ENCODE results near the gene RIMS3.
A peak's percentile ranks its signal among the peaks of the same experiment; 100 is the strongest.

RIMS3 gene

DNA sequence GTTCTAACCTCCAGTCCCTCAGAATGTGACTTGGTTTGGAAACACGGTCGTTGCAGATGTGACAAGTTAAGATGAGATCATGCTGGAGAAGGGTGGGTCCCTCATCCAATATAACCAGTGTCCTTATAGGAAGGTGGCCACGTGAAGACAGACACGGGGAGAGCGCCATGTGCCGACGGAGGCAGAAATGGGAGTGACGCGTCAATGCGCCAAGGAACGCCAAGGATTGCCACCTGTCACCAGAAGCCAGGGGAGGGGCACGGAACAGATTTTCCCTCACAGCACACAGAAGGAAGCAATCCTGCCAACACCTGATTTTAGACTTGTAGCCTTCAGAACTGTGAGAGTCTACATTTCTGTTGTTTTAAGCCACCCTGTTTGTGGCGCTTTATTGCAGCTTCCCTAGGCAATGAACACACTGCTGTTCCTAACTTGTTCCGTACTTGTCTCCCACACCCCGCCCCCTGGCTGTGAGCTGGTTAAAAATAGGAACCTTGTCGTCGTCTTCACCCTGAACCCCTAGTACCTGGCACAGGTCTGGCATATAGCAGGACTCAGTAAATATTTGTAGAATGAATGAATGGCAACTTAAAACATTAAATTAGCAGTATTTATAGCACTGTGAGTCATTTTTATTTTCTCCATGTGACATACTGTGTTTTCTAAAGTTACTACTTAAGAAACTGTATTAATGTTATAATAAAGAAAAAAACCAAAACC, 14.2 kb downstream of the RIMS3 start:
- no peaks in the 10 kb centered on the region for H4K20me1 ChIP-seq (ENCODE audit: insufficient read depth, low read length)
- no peaks in the 10 kb centered on the region for H3K4me1 ChIP-seq (ENCODE audit: low read length)
- no peaks in the 10 kb centered on the region for H3F3A ChIP-seq (ENCODE audit: insufficient read depth, low read length)
- H3K27me3 ChIP-seq (replicated peaks; ENCODE audit: insufficient read depth, low read length) = no peaks in the 10 kb centered on the region
- H3K9ac ChIP-seq (ENCODE audit: low read length) = no peak overlapping the region
- H3K9me3 ChIP-seq (replicated peaks; ENCODE audit: insufficient read depth, low read length) = no peaks in the 10 kb centered on the region
- no peak overlapping the region for H3K4me3 ChIP-seq (ENCODE audit: low read length)
- no peaks in the 10 kb centered on the region for H3K36me3 ChIP-seq (replicated peaks; ENCODE audit: insufficient read depth, low read length)
- no peak overlapping the region for H2AFZ ChIP-seq (ENCODE audit: low read length)
- no peak overlapping the region for H3K27ac ChIP-seq (ENCODE audit: low read length)
- H3K9me2 ChIP-seq (replicated peaks; ENCODE audit: insufficient read depth, low read length) = no peaks in the 10 kb centered on the region
- no peak overlapping the region for H3K4me2 ChIP-seq (ENCODE audit: low read depth, low read length)
- no peak for DNase-seq
- H3K79me2 ChIP-seq (ENCODE audit: low read length) = no peaks in the 10 kb centered on the region
- TF ChIP-seq EZH2phosphoT487 (IDR thresholded peaks at IDR 0.05; ENCODE audit: low read length) = no peak
- TF ChIP-seq EZH2 (optimal IDR thresholded peaks at IDR 0.05; ENCODE audit: low read depth, low read length) = no peak
- TF ChIP-seq, protein P1, sequence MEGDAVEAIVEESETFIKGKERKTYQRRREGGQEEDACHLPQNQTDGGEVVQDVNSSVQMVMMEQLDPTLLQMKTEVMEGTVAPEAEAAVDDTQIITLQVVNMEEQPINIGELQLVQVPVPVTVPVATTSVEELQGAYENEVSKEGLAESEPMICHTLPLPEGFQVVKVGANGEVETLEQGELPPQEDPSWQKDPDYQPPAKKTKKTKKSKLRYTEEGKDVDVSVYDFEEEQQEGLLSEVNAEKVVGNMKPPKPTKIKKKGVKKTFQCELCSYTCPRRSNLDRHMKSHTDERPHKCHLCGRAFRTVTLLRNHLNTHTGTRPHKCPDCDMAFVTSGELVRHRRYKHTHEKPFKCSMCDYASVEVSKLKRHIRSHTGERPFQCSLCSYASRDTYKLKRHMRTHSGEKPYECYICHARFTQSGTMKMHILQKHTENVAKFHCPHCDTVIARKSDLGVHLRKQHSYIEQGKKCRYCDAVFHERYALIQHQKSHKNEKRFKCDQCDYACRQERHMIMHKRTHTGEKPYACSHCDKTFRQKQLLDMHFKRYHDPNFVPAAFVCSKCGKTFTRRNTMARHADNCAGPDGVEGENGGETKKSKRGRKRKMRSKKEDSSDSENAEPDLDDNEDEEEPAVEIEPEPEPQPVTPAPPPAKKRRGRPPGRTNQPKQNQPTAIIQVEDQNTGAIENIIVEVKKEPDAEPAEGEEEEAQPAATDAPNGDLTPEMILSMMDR (IDR thresholded peaks at IDR 0.05; ENCODE audit: low read length) = no peak

DNA sequence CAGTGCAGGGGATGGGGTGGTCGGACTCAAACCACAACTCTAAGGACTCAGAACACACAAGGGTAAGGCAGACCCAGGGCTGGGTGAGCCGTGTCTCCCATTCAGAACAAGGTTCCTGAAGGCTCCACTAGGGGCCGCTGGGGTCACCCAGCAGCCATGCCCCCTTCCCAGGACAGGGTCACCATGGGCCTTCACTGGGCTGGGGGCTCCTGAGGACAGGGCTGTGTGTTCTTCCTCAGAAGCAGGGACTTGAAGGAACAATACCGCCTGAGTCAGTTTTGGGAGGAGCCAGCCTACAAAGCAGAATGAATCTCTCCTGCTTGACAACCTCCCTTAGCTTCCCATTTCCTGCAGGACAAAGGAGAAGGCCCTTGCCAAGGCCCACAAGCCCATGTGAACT, 15.4 kb downstream of the RIMS3 start:
- H3K4me1 ChIP-seq (ENCODE audit: low read length) = no peaks in the 10 kb centered on the region
- no peak overlapping the region for H2AFZ ChIP-seq (ENCODE audit: low read length)
- H3K36me3 ChIP-seq (replicated peaks; ENCODE audit: insufficient read depth, low read length) = no peaks in the 10 kb centered on the region
- no peak overlapping the region for H3K27ac ChIP-seq (ENCODE audit: low read length)
- H3K9ac ChIP-seq (ENCODE audit: low read length) = no peak overlapping the region
- H4K20me1 ChIP-seq (ENCODE audit: insufficient read depth, low read length) = no peaks in the 10 kb centered on the region
- H3K27me3 ChIP-seq (replicated peaks; ENCODE audit: insufficient read depth, low read length) = no peaks in the 10 kb centered on the region
- no peaks in the 10 kb centered on the region for H3K9me3 ChIP-seq (replicated peaks; ENCODE audit: insufficient read depth, low read length)
- no peak for TF ChIP-seq EZH2 (optimal IDR thresholded peaks at IDR 0.05; ENCODE audit: low read depth, low read length)
- TF ChIP-seq, protein P1 (IDR thresholded peaks at IDR 0.05; ENCODE audit: low read length) = peak; percentile 42
- H3K9me2 ChIP-seq (replicated peaks; ENCODE audit: insufficient read depth, low read length) = no peaks in the 10 kb centered on the region
- H3K79me2 ChIP-seq (ENCODE audit: low read length) = no peaks in the 10 kb centered on the region
- DNase-seq = no peak
- no peak overlapping the region for H3K4me2 ChIP-seq (ENCODE audit: low read depth, low read length)
- H3K4me3 ChIP-seq (ENCODE audit: low read length) = no peak overlapping the region
- no peaks in the 10 kb centered on the region for H3F3A ChIP-seq (ENCODE audit: insufficient read depth, low read length)

DNA sequence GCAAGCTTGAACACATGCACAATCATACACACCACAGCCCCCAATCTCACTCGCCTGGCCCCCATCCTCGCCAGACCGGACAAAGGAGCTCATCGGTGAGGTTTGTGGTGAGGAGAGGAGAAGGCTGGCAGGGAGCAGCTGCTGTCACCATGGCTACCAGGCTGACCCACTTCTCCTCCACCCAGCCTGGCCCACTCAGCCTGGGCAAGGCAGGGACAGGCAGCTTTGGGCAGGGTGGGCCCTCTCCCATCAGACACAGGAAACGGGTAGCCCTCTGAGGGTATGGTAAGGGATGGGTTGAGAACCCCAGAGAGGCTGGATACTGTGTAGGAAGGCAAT, 15.9 kb downstream of the RIMS3 start:
- no peak for DNase-seq
- Histone ChIP-seq H3K9me3 (replicated peaks; ENCODE audit: insufficient read depth, low read length) (no peaks in the 10 kb centered on the region), H3K27ac (ENCODE audit: low read length) (no peak overlapping the region), H3K9me2 (replicated peaks; ENCODE audit: insufficient read depth, low read length) (no peaks in the 10 kb centered on the region), H3K4me2 (ENCODE audit: low read depth, low read length) (no peak overlapping the region), H3K27me3 (replicated peaks; ENCODE audit: insufficient read depth, low read length) (no peaks in the 10 kb centered on the region), H3K9ac (ENCODE audit: low read length) (no peak overlapping the region), H3K36me3 (replicated peaks; ENCODE audit: insufficient read depth, low read length) (no peaks in the 10 kb centered on the region), H2AFZ (ENCODE audit: low read length) (no peak overlapping the region), H3K4me1 (ENCODE audit: low read length) (no peaks in the 10 kb centered on the region), H4K20me1 (ENCODE audit: insufficient read depth, low read length) (no peaks in the 10 kb centered on the region), H3F3A (ENCODE audit: insufficient read depth, low read length) (no peaks in the 10 kb centered on the region), H3K79me2 (ENCODE audit: low read length) (no peaks in the 10 kb centered on the region), H3K4me3 (ENCODE audit: low read length) (no peak overlapping the region)
- no peak for TF ChIP-seq EZH2phosphoT487 (IDR thresholded peaks at IDR 0.05; ENCODE audit: low read length)
- TF ChIP-seq, protein P1 (IDR thresholded peaks at IDR 0.05; ENCODE audit: low read length) = no peak
- TF ChIP-seq EZH2 (optimal IDR thresholded peaks at IDR 0.05; ENCODE audit: low read depth, low read length) = no peak
